ENCODE data around the gene SNHG17. TPM values are rescaled to one million over a fixed set of nuclear protein-coding genes. Genes with fewer than 3 reads are reported as not detected.
"Not testable (repeated sequence)": the region's sequence is repeated elsewhere in the genome, so short reads cannot be mapped to it uniquely, and the experiment has no call there.

Gene SNHG17
- total RNA-seq, 1 donor from 2014 or later: 9.2 TPM

GRCh38 chr20:38405132-38405531, 30.0 kb downstream of the SNHG17 start:
- TF ChIP-seq CTCF (conservative IDR thresholded peaks at IDR 0.05; ENCODE audit: low read depth, low read length): no peak
- DNase-seq (ENCODE audit: low read depth): no peak
- no peak overlapping the region for H3K4me3 ChIP-seq (ENCODE audit: low read depth, low read length)

GRCh38 chr20:38404016-38404415, 31.1 kb downstream of the SNHG17 start:
- no peak for TF ChIP-seq CTCF (conservative IDR thresholded peaks at IDR 0.05; ENCODE audit: low read depth, low read length)
- DNase-seq (ENCODE audit: low read depth): no peak
- no peak overlapping the region for H3K4me3 ChIP-seq (ENCODE audit: low read depth, low read length)

- H3K4me3 ChIP-seq (ENCODE audit: low read depth, low read length): no peak overlapping the region
- TF ChIP-seq CTCF (conservative IDR thresholded peaks at IDR 0.05; ENCODE audit: low read depth, low read length): no peak
- no peak for DNase-seq (ENCODE audit: low read depth)
Observed at GRCh38 chr20:38402816-38403215, 32.3 kb downstream of the SNHG17 start.

- DNase-seq (ENCODE audit: low read depth): no peak
- TF ChIP-seq CTCF (conservative IDR thresholded peaks at IDR 0.05; ENCODE audit: low read depth, low read length): no peak
- H3K4me3 ChIP-seq (ENCODE audit: low read depth, low read length): no peak overlapping the region
Observed at GRCh38 chr20:38402089-38402488, 33.0 kb downstream of the SNHG17 start.

- H3K4me3 ChIP-seq (ENCODE audit: low read depth, low read length); DNase-seq (ENCODE audit: low read depth): not testable (repeated sequence)
Observed at GRCh38 chr20:38395751-38396395, 39.3 kb downstream of the SNHG17 start.

- no peak overlapping the region for H3K4me3 ChIP-seq (ENCODE audit: low read depth, low read length)
- DNase-seq (ENCODE audit: low read depth): peak; percentile 48
- no peak for TF ChIP-seq CTCF (conservative IDR thresholded peaks at IDR 0.05; ENCODE audit: low read depth, low read length)
Observed at GRCh38 chr20:38395165-38395564, 40.0 kb downstream of the SNHG17 start.

- no peak for TF ChIP-seq CTCF (conservative IDR thresholded peaks at IDR 0.05; ENCODE audit: low read depth, low read length)
- no peak for DNase-seq (ENCODE audit: low read depth)
- no peak overlapping the region for H3K4me3 ChIP-seq (ENCODE audit: low read depth, low read length)
Observed at GRCh38 chr20:38393259-38393658, 41.9 kb downstream of the SNHG17 start.
